Measurements from ENCODE around the gene SMU1.

GRCh38 chr9:32991897-32992594, 84.4 kb downstream of the SMU1 start:
- TF ChIP-seq CTCF (conservative IDR thresholded peaks at IDR 0.05 in 1 of 2, IDR thresholded peaks at IDR 0.05 in 1 of 2; ENCODE audit: low read depth in 1 of 2, low read length in 2 of 2) (no peak), EZH2 (IDR thresholded peaks at IDR 0.05; ENCODE audit: low read length, missing control alignments) (no peak)
